Nephron progenitor cell (in vitro differentiated cells): ENCODE measurements around the gene THBS1.

Experiments used
- DNase-seq: peaks from one replicate; pipeline ENCODE4 v3.0.0; 2021
- H3K27ac Mint-ChIP-seq: 2 replicates; pipeline ENCODE4 v1.8.0; 2021; ENCODE audit warnings: mild to moderate bottlenecking, moderate library complexity, mixed read lengths
- H3K27me3 Mint-ChIP-seq: 2 replicates; pipeline ENCODE4 v1.8.0; 2021; ENCODE audit warnings: mild to moderate bottlenecking, low read depth, mixed read lengths; ENCODE audit not compliant: poor library complexity
- H3K36me3 Mint-ChIP-seq: 2 replicates; pipeline ENCODE4 v1.8.0; 2021; ENCODE audit warnings: low read depth, mixed read lengths
- H3K4me1 Mint-ChIP-seq: 2 replicates; pipeline ENCODE4 v1.8.0; 2021; ENCODE audit warnings: mixed read lengths
- H3K4me3 Mint-ChIP-seq: 2 replicates; pipeline ENCODE4 v1.8.0; 2021; ENCODE audit warnings: mild to moderate bottlenecking, moderate library complexity, mixed read lengths
- H3K9me3 Mint-ChIP-seq: 2 replicates; pipeline ENCODE4 v1.8.0; 2021; ENCODE audit warnings: mild to moderate bottlenecking, moderate library complexity, mixed read lengths
- CTCF ChIP-seq: fragments of 200-600 bp; sonication (generic); IDR thresholded peaks from 2 replicates; pipeline ENCODE4 v1.5.0; 2021; ENCODE audit warnings: antibody characterized with exemption

THBS1 gene

GRCh38 chr15:39580485-39581241 is at the start of gene THBS1:
Gene THBS1 (plus strand): TSS chr15:39581079. CDS start chr15:39581858, 779 bp downstream.
- peaks cover 40% of the 10 kb centered on the region for H3K4me1 Mint-ChIP-seq
- peak within 1 kb of the TSS; percentile 88 for H3K4me3 Mint-ChIP-seq
- peak; percentile 91 for DNase-seq
- peak within 1 kb of the TSS; percentile 95 for H3K27ac Mint-ChIP-seq
- H3K36me3 Mint-ChIP-seq, result peaks cover 8% of the 10 kb centered on the region
- peak; percentile 36 for TF ChIP-seq CTCF
- H3K27me3 Mint-ChIP-seq, result peaks cover 23% of the 10 kb centered on the region
- H3K9me3 Mint-ChIP-seq, result no peaks in the 10 kb centered on the region

GRCh38 chr15:39534996-39535395 is 45.9 kb upstream of the THBS1 start:
- no peaks in the 10 kb centered on the region for H3K9me3 Mint-ChIP-seq
- H3K36me3 Mint-ChIP-seq, result no peaks in the 10 kb centered on the region
- H3K4me1 Mint-ChIP-seq, result peaks cover 5% of the 10 kb centered on the region
- H3K27me3 Mint-ChIP-seq, result peaks cover 9% of the 10 kb centered on the region
- TF ChIP-seq CTCF, result no peak
- H3K4me3 Mint-ChIP-seq, result no peak overlapping the region
- DNase-seq, result no peak
- no peak overlapping the region for H3K27ac Mint-ChIP-seq

- TF ChIP-seq CTCF, result no peak
- H3K9me3 Mint-ChIP-seq, result no peaks in the 10 kb centered on the region
- H3K4me1 Mint-ChIP-seq, result peaks cover 5% of the 10 kb centered on the region
- DNase-seq, result no peak
- H3K36me3 Mint-ChIP-seq, result no peaks in the 10 kb centered on the region
- no peak overlapping the region for H3K4me3 Mint-ChIP-seq
- H3K27ac Mint-ChIP-seq, result no peak overlapping the region
- H3K27me3 Mint-ChIP-seq, result peaks cover 9% of the 10 kb centered on the region
These were observed 45.4 kb upstream of the THBS1 start for GRCh38 chr15:39535466-39535865.

- Mint-ChIP-seq H3K36me3 (peaks cover 3% of the 10 kb centered on the region), H3K4me3 (no peak overlapping the region), H3K27me3 (peaks cover 3% of the 10 kb centered on the region), H3K9me3 (peaks cover 9% of the 10 kb centered on the region), H3K27ac (no peak overlapping the region), H3K4me1 (peaks cover 5% of the 10 kb centered on the region)
- no peak for TF ChIP-seq CTCF
- DNase-seq, result no peak
These were observed 41.9 kb upstream of the THBS1 start for GRCh38 chr15:39538936-39539335.

- peaks cover 13% of the 10 kb centered on the region for H3K9me3 Mint-ChIP-seq
- peaks cover 3% of the 10 kb centered on the region for H3K27me3 Mint-ChIP-seq
- peaks cover 6% of the 10 kb centered on the region for H3K36me3 Mint-ChIP-seq
- no peak overlapping the region for H3K4me3 Mint-ChIP-seq
- DNase-seq, result no peak
- no peak for TF ChIP-seq CTCF
- H3K27ac Mint-ChIP-seq, result no peak overlapping the region
- peaks cover under 1% of the 10 kb centered on the region for H3K4me1 Mint-ChIP-seq
These were observed 41.4 kb upstream of the THBS1 start for GRCh38 chr15:39539466-39539865.
